Pancreas (tissue), 10 donors: ENCODE results near the gene VAMP5. TPM values are rescaled to one million over a fixed set of nuclear protein-coding genes. Genes with fewer than 3 reads are reported as not detected.
A peak's percentile ranks its signal among the peaks of the same experiment; 100 is the strongest.

ENCODE experiments used
- ATAC-seq, 4 donors: fragments of 200-7000 bp; cut with Tn5 transposase; one replicate each; pipeline versions ENCODE4 v1.8.0 to v1.9.1; 2020; ENCODE audit warnings: mild to moderate bottlenecking in 4 of 4, moderate library complexity in 4 of 4
- DNase-seq, 6 donors: peaks; one replicate each; pipeline ENCODE4 v3.0.0-alpha.2; 2020
- FAIRE-seq: peaks from 2 replicates; lab custom pipeline; 2012; peaks lifted over from hg19 to GRCh38; lab: Jason Lieb, UNC
- H3K27ac ChIP-seq, 4 donors: fragments of 200-600 bp; sonication (generic); 1 replicate in 3 of 4; 2 replicates in 1 of 4; pipeline versions ENCODE4 v1.5.0 to v1.8.0; 2020
- H3K27me3 ChIP-seq, 4 donors: fragments of 200-600 bp; one replicate each; pipeline ENCODE4 v1.8.0; 2021
- H3K36me3 ChIP-seq, 3 donors: fragments of 200-600 bp; sonication (generic) in 1 of 3; one replicate each; pipeline versions ENCODE4 v1.5.0 to v1.8.0; 2020 to 2021
- H3K4me1 ChIP-seq, 3 donors: fragments of 200-600 bp; one replicate each; pipeline ENCODE4 v1.8.0; 2021
- H3K4me3 ChIP-seq, 4 donors: fragments of 200-600 bp; sonication (generic) in 2 of 4; one replicate each; pipeline versions ENCODE4 v1.5.0 to v1.8.0; 2020 to 2021
- H3K9me3 ChIP-seq, 4 donors: fragments of 200-600 bp; one replicate each; pipeline ENCODE4 v1.8.0; 2021
- CTCF ChIP-seq, 4 donors: fragments of 200-600 bp; sonication (generic) in 3 of 4; IDR thresholded peaks; one replicate each; pipeline versions ENCODE4 v1.5.0 to v1.8.0; 2021; ENCODE audit warnings: antibody characterized with exemption in 4 of 4
- WGBS, 2 donors: extraction: QIAGEN DNeasy Blood & Tissue Kit; methylation state at CpG; one replicate each; pipeline ENCODE4 v1.1.7; 2013; 5-methylcytosine and 5-hydroxymethylcytosine counted together
- intact Hi-C, 3 donors: fragments of 100-400 bp; cut with DNase I; formaldehyde crosslinking; loops; one replicate each; pipeline versions ENCODE4 v1.11.1 to v1.14.2; 2022
- polyA plus RNA-seq, 2 donors: library from polyadenylated mRNA; stranded (reverse); fragments of 200-250 nt; gene quantifications; one replicate each; pipeline ENCODE4 v1.2.3, GENCODE V29; 2013
- total RNA-seq, 6 donors: library from RNA; stranded (reverse); fragmentation: NEBNext Ultra II Directional in 4 of 6; extraction: Animal tissue kit (Norgen Biotek cat#: 25700) in 4 of 6; gene quantifications; one replicate each; pipeline versions ENCODE4 v1.2.1 to v1.2.4, GENCODE V29; 2021 to 2023
- donor health status: healthy with polysubstance abuse.
- donor health status: DM: no; HTN: no; CAD: no; lungs with moderate emphysema.
- donor health status: DM: no; HTN: no; CAD: no.
- donor health status: control.
- donor health status: control.
- donor health status: Bipolar disorder and iron deficiency.
- donor health status: DM: yes; HTN: yes; CAD: no.
- donor health status: DM: no; HTN: no; CAD: no.
- donor health status: DM: no; HTN: no; CAD: no.
- donor health status: DM: yes; HTN: yes; CAD: no.

The VAMP5 gene
- total and polyA plus RNA-seq, 8 donors: 8.3 to 29.5 (median 13.0) TPM

GRCh38 chr2:85538507-85539360, 45.5 kb upstream of the VAMP5 start, which contains the start of gene MAT2A:
MAT2A (plus strand) TSS chr2:85539168; CDS start chr2:85539288, 120 bp downstream.
- Histone ChIP-seq H3K27me3 (no peaks in the 10 kb centered on the region), H3K4me3 (peak within 1 kb of the TSS; percentile 66 to 98 (median 92)), H3K36me3 (peaks cover 15 to 35% (median 32%) of the 10 kb centered on the region in 3 donors), H3K9me3 (no peaks in the 10 kb centered on the region), H3K27ac (peak within 1 kb of the TSS; percentile 94 to 99 (median 98)), H3K4me1 (peaks cover 9 to 45% (median 22%) of the 10 kb centered on the region in 3 donors)
- no peak for FAIRE-seq
- peak; percentile 82 to 90 (median 84) for ATAC-seq
- TF ChIP-seq CTCF (IDR thresholded peaks at IDR 0.05): peak; percentile 45 to 76 (median 72)
- DNase-seq: peak; percentile 93 to 98 (median 96)
- intact Hi-C loops: loop anchor here in 1 of 3 donors (10.0 kb wide), 1 partner anchor 64 kb away; no protein-coding TSS in a partner anchor
- WGBS, 2 donors: 0% methylated on average over 58 to 92 of the region's 92 CpGs

GRCh38 chr2:85539361-85540132, 44.7 kb upstream of the VAMP5 start:
- H3K27me3 ChIP-seq: no peaks in the 10 kb centered on the region
- H3K4me3 ChIP-seq: peak overlapping the region; percentile 66 to 98 (median 92)
- peak overlapping the region; percentile 94 to 99 (median 98) for H3K27ac ChIP-seq
- intact Hi-C loops: loop anchor here in 1 of 3 donors (10.0 kb wide), 1 partner anchor 65 kb away; no protein-coding TSS in a partner anchor
- H3K4me1 ChIP-seq: peaks cover 9 to 48% (median 22%) of the 10 kb centered on the region in 3 donors
- 0% methylated on average over 35 to 67 of the region's 67 CpGs for WGBS, 2 donors
- no peak for FAIRE-seq
- peaks cover 15 to 44% (median 36%) of the 10 kb centered on the region in 3 donors for H3K36me3 ChIP-seq
- peak; percentile 69 to 88 (median 78) for DNase-seq
- peak; percentile 44 to 59 (median 54) for ATAC-seq
- H3K9me3 ChIP-seq: no peaks in the 10 kb centered on the region
- no peak for TF ChIP-seq CTCF (IDR thresholded peaks at IDR 0.05)

GRCh38 chr2:85540133-85540648, 44.0 kb upstream of the VAMP5 start:
- Histone ChIP-seq H3K27ac (peak overlapping the region; percentile 94 to 99 (median 98)), H3K9me3 (no peaks in the 10 kb centered on the region), H3K4me3 (peak overlapping the region; percentile 66 to 98 (median 92)), H3K4me1 (peaks cover 10 to 45% (median 17%) of the 10 kb centered on the region in 3 donors), H3K27me3 (no peaks in the 10 kb centered on the region), H3K36me3 (peaks cover 15 to 49% (median 42%) of the 10 kb centered on the region in 3 donors)
- no peak for DNase-seq
- WGBS, 2 donors: 2 to 4% methylated on average over 11 of the region's 11 CpGs
- FAIRE-seq: no peak
- intact Hi-C loops: no loop called here
- TF ChIP-seq CTCF (IDR thresholded peaks at IDR 0.05): no peak
- no peak for ATAC-seq

- intact Hi-C loops: no loop called here
- peaks cover 15 to 53% (median 53%) of the 10 kb centered on the region in 3 donors for H3K36me3 ChIP-seq
- no peak for ATAC-seq
- 19 to 20% methylated on average over 4 of the region's 4 CpGs for WGBS, 2 donors
- no peaks in the 10 kb centered on the region for H3K9me3 ChIP-seq
- no peaks in the 10 kb centered on the region for H3K27me3 ChIP-seq
- DNase-seq: no peak
- TF ChIP-seq CTCF (IDR thresholded peaks at IDR 0.05): no peak
- peak overlapping the region in 3 of 4 donors; percentile 97 to 99 (median 98) for H3K27ac ChIP-seq
- no peak for FAIRE-seq
- peaks cover 10 to 36% (median 14%) of the 10 kb centered on the region in 3 donors for H3K4me1 ChIP-seq
- peak overlapping the region; percentile 66 to 98 (median 92) for H3K4me3 ChIP-seq
These were observed 43.0 kb upstream of the VAMP5 start for GRCh38 chr2:85541262-85541661.
